HCT116 (cell line): ENCODE results near the gene USP9Y. TPM values are rescaled to one million over a fixed set of nuclear protein-coding genes. Genes with fewer than 3 reads are reported as not detected.

Experiments
- REST ChIP-seq: IDR thresholded peaks from 2 replicates; pipeline ENCODE4 v1.6.1; 2012; ENCODE audit warnings: low read depth
- total RNA-seq: library from RNA; stranded (reverse); gene quantifications from one replicate; pipeline ENCODE4 v1.2.1, GENCODE V29; 2021; ENCODE audit not compliant: unreplicated experiment

The USP9Y gene
- total RNA-seq, 1 experiment from 2014 or later = 4.4 TPM

DNA sequence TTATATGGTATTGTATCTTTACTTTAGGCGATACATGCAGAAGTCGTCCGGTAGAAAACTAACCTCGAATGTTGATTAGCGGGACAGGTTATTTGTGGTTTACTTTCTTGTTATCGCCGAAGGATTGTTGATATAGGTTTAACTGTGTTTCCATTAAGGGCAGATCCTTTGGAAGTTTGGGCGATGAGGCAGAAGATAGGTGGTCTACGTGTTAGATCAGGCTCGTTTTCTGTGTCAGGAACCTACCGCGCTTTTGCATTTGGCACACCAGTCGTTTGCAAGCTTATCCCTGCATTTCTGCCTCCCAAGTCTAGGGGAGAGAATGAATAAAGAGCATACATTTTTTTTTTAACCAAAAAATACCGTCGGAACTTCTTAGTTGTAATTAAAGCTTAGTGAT is 204.9 kb downstream of the USP9Y start (continued):
- no peak for TF ChIP-seq REST

Other genes starting within 250 kb of the USP9Y start
- 33.8 TPM for gene DDX3Y, start 203.6 kb downstream of the USP9Y start, total RNA-seq